GM12801 (cell line): Measurements from ENCODE around the gene KEL.

Experiments
- CTCF ChIP-seq: IDR thresholded peaks from one replicate; pipeline ENCODE4 v1.5.1; 2011; ENCODE audit warnings: control low read depth; ENCODE audit not compliant: insufficient read length; ENCODE audit errors: extremely low read depth

The KEL gene

GRCh38 chr7:142942746-142943145, 19.4 kb downstream of the KEL start:
- no peak for TF ChIP-seq CTCF

GRCh38 chr7:142941541-142941940, 20.6 kb downstream of the KEL start:
- TF ChIP-seq CTCF = no peak

GRCh38 chr7:142940966-142941535, 21.1 kb downstream of the KEL start:
- TF ChIP-seq CTCF = no peak

- no peak for TF ChIP-seq CTCF
Measured at GRCh38 chr7:142939226-142939910, 22.8 kb downstream of the KEL start, which contains the start of gene LLCFC1. LLCFC1 (plus strand) TSS chr7:142939484; CDS start chr7:142939622, 138 bp downstream.

- TF ChIP-seq CTCF = no peak
Measured at GRCh38 chr7:142938611-142939010, 23.6 kb downstream of the KEL start.

- TF ChIP-seq CTCF = no peak
Measured at GRCh38 chr7:142935941-142936565, 26.1 kb downstream of the KEL start.

GRCh38 chr7:142934056-142934455, 28.1 kb downstream of the KEL start:
- no peak for TF ChIP-seq CTCF
